HTR-8/SVneo (cell line): ENCODE data around the gene TTC33.

ENCODE experiments used
- DNase-seq: peaks from one replicate; pipeline ENCODE4 v3.0.0; 2011; ENCODE audit warnings: low spot score, mixed read lengths; ENCODE audit not compliant: insufficient read length
- FAIRE-seq: peaks from 2 replicates; lab custom pipeline; 2011; peaks lifted over from hg19 to GRCh38; lab: Jason Lieb, UNC

Gene TTC33

DNA sequence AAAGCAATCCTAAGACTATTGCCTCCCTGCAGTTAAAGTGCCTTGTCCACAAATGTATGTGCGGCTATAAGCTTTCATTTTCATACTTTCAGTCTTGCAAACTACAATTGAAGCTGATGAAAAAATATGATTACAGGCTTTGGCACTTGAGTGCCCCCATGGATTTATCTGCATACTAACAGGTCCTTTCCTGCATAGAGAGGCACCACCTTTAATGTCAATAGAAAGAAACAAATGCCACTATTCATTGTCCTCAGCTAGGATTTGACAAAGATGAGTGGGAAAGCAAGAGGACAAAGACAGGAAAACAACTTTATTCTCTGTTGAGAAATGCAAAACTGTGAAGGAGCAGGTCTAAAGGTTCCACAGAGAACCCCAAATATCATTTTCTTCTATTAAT is 201.7 kb downstream of the TTC33 start:
- FAIRE-seq, result no peak
- DNase-seq, result no peak

DNA sequence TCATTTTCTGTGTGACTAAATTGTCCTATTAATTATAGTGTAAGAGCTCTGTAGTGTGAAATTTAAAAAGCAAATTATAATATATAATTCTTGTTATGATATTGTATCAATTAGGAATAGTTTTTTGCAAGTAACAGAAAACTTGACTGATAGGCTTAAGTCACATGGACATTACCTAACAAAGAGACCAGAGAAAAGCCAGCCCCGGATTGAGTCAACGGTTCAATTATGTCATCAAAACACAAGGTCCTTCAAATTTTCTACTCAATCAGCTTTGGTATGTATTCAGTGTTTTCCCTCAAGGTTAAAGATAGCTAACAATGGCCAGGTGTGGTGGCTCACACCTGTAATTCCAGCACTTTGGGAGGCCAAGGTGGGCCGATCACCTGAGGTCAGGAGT is 202.8 kb downstream of the TTC33 start:
- DNase-seq (no peak), FAIRE-seq (no peak)

GRCh38 chr5:40551496-40552491 is 204.0 kb downstream of the TTC33 start:
- DNase-seq (peak; percentile 79), FAIRE-seq (peak; percentile 97)

DNA sequence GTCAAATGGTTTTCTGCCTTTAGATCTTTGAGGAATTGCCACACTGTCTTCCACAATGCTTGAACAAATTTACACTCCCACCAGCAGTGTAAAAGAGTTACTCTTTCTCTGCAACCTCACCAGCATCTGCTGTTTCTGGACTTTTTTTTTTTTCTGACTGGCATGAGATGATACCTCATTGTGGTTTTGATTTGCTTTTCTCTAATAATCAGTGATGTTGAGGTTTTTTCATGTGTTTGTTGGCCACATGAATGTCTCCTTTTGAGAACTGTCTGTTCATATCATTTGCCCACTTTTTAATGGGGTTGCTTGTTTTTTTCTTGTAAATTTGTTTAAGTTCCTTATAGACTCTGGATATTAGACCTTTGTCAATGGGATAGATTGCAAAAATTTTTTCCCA is 205.3 kb downstream of the TTC33 start:
- DNase-seq, result no peak

GRCh38 chr5:40549616-40550015 is 206.1 kb downstream of the TTC33 start:
- no peak for DNase-seq
- FAIRE-seq, result no peak

More for the DNA sequence above, 205.3 kb downstream of the TTC33 start:
- FAIRE-seq, result peak; percentile 44

GRCh38 chr5:40547994-40548575 is 207.7 kb downstream of the TTC33 start:
- DNase-seq (no peak), FAIRE-seq (no peak)

DNA sequence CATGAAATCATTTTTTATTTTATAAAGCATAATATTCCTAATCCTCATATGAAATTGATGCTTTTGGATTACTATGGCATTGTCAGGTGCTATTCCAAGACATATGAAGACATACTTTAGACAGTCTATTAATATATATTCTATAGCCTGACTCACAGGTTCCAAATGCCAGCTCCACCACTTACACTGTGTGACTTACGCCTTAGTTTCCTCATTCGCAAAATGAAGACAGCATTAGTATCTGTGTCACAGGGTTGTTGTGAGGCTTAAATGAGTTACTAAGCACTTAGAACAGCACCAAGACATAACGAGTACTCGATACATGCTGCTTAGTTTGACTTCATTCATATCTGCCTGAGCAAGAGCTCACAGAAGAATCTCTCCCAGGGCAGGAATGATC is 208.2 kb downstream of the TTC33 start:
- FAIRE-seq, result peak; percentile 51
- no peak for DNase-seq

- FAIRE-seq (no peak), DNase-seq (no peak)
These were observed 215.5 kb downstream of the TTC33 start for GRCh38 chr5:40540301-40540700.

DNA sequence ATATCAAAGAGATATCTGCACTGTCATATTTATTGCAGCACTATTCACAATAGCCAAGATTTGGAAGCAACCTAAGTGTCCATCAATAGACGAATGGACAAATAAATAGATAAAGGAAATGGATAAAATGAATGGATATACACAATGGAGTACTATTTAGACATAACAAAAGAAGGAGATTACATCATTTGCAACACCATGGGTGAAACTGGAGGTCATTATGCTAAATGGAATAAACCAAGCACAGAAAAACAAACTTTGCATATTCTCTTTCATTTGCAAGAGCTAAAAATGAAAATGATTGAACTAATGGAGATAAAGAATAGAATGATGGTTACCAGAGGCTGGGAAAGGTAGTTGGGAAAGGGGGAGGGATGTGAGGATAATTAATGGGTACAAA is 231.1 kb downstream of the TTC33 start:
- FAIRE-seq, result no peak
- DNase-seq, result no peak

- FAIRE-seq, result no peak
- DNase-seq, result no peak
These were observed 233.8 kb downstream of the TTC33 start for GRCh38 chr5:40521925-40522324.

DNA sequence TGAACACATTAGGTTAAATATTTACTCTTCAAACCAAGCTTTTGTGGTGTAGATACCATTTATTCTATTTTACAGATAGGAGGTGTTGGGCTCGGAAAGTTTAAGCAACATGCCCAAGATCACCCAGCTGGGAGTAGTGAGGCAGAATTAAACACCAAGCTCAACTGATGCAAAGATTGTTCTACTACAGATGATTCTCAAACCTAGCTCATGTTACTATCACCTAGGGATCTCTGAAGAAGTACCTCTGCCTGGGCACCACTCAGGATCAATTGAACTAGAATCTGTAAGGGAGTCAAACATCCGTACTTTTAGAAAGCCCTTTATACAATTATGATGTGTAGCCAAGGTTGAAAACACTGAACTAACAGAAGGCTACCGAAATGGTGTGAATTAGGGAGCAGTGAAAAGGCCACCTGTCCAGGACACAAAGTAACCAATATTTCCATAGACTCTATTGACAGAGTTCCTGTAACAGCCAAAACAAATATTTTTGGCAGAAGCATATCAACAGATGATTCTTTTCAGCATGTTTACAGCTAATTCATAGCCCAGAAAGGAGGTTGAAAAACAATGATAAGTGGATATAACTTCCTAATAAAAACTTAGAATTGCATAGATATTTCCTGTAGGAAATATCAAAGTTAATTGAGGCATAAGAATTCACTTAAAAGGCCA is 234.5 kb downstream of the TTC33 start:
- no peak for FAIRE-seq
- DNase-seq, result no peak

DNA sequence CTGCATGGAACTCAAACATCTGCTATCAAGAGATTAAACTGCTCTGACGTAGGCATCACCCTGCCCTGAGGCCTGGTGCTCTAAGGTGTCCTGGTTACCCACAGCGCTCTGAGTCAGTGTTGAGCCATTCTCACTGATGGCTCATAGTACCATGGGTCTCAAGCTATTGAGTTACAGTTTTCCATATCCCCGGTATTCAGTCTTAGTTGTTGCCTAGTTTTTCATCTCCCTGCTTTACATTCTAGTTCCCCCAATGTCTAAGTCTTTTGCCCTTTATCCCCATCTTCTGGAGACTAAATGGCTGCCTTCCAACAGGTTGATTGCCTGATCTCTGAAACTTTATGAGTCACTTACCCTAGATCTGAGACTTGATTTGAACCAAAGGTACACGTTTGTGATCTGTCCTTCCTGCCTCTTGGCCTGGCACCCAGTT is 237.3 kb downstream of the TTC33 start:
- FAIRE-seq (peak; percentile 77), DNase-seq (peak; percentile 39)

GRCh38 chr5:40515476-40515875 is 240.3 kb downstream of the TTC33 start:
- peak; percentile 93 for FAIRE-seq

GRCh38 chr5:40514976-40515375 is 240.8 kb downstream of the TTC33 start:
- FAIRE-seq (no peak), DNase-seq (no peak)

More at GRCh38 chr5:40515476-40515875, 240.3 kb downstream of the TTC33 start:
- no peak for DNase-seq

GRCh38 chr5:40511801-40512200 is 244.0 kb downstream of the TTC33 start:
- DNase-seq (no peak), FAIRE-seq (no peak)

GRCh38 chr5:40507095-40507494 is 248.7 kb downstream of the TTC33 start:
- DNase-seq (no peak), FAIRE-seq (no peak)

- FAIRE-seq, result no peak
- no peak for DNase-seq
These were observed 250.7 kb downstream of the TTC33 start for GRCh38 chr5:40505031-40505430.

GRCh38 chr5:40503439-40503838 is 252.3 kb downstream of the TTC33 start:
- no peak for FAIRE-seq
- no peak for DNase-seq

DNA sequence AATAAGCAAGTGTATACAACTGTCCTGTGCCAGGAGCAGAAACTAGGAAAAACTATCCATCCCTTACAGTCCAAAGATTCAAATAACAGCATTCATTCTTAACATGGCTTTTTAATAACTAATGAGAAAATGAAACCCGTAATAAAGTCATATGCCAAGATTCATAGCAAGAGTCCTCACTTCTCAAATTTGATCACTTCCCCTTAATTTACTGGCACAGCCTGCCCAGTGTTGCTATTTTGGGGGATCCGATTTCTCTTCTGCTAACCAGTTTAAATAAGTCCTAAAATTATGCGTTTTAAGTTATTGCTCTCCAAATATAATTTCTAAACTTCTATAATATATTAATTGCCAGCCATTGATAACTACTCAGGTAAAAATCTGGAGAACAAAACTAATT is 253.0 kb downstream of the TTC33 start:
- DNase-seq (no peak), FAIRE-seq (no peak)

GRCh38 chr5:40501711-40502444 is 253.9 kb downstream of the TTC33 start:
- FAIRE-seq, result peak; percentile 48
- DNase-seq, result no peak
